Vagina (tissue), 2 donors: ENCODE results near the gene IL12B.

ENCODE experiments used
- POLR2AphosphoS5 ChIP-seq, 2 donors: sonication (generic); formaldehyde crosslinking; IDR thresholded peaks; one replicate each; pipeline ENCODE4 v1.9.0; 2017; ENCODE audit warnings: antibody characterized with exemption in 2 of 2, mild to moderate bottlenecking in 2 of 2, low read depth in 1 of 2; ENCODE audit not compliant: insufficient read depth in 1 of 2
- TF ChIP-seq, protein P1 (sequence below), 3 experiments: fragments of 450-650 bp in 2 of 3; fragments of 200-600 bp in 1 of 3; sonication (generic) in 1 of 3; IDR thresholded peaks; one replicate each; pipeline ENCODE4 v1.5.1; 2017 to 2019; ENCODE audit warnings: antibody characterized with exemption in 3 of 3, mild to moderate bottlenecking in 2 of 3, moderate library complexity in 2 of 3

GRCh38 chr5:159339460-159339859 lies 9.2 kb upstream of the IL12B start:
- TF ChIP-seq, protein P1, sequence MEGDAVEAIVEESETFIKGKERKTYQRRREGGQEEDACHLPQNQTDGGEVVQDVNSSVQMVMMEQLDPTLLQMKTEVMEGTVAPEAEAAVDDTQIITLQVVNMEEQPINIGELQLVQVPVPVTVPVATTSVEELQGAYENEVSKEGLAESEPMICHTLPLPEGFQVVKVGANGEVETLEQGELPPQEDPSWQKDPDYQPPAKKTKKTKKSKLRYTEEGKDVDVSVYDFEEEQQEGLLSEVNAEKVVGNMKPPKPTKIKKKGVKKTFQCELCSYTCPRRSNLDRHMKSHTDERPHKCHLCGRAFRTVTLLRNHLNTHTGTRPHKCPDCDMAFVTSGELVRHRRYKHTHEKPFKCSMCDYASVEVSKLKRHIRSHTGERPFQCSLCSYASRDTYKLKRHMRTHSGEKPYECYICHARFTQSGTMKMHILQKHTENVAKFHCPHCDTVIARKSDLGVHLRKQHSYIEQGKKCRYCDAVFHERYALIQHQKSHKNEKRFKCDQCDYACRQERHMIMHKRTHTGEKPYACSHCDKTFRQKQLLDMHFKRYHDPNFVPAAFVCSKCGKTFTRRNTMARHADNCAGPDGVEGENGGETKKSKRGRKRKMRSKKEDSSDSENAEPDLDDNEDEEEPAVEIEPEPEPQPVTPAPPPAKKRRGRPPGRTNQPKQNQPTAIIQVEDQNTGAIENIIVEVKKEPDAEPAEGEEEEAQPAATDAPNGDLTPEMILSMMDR (IDR thresholded peaks at IDR 0.05): no peak
- no peak for TF ChIP-seq POLR2AphosphoS5 (IDR thresholded peaks at IDR 0.05; ENCODE audit: insufficient read depth in 1 of 2, low read depth in 1 of 2)
